ENCODE results near the gene IL6R.
"Not testable (repeated sequence)": the region's sequence is repeated elsewhere in the genome, so short reads cannot be mapped to it uniquely, and the experiment has no call there.

IL6R gene

DNA sequence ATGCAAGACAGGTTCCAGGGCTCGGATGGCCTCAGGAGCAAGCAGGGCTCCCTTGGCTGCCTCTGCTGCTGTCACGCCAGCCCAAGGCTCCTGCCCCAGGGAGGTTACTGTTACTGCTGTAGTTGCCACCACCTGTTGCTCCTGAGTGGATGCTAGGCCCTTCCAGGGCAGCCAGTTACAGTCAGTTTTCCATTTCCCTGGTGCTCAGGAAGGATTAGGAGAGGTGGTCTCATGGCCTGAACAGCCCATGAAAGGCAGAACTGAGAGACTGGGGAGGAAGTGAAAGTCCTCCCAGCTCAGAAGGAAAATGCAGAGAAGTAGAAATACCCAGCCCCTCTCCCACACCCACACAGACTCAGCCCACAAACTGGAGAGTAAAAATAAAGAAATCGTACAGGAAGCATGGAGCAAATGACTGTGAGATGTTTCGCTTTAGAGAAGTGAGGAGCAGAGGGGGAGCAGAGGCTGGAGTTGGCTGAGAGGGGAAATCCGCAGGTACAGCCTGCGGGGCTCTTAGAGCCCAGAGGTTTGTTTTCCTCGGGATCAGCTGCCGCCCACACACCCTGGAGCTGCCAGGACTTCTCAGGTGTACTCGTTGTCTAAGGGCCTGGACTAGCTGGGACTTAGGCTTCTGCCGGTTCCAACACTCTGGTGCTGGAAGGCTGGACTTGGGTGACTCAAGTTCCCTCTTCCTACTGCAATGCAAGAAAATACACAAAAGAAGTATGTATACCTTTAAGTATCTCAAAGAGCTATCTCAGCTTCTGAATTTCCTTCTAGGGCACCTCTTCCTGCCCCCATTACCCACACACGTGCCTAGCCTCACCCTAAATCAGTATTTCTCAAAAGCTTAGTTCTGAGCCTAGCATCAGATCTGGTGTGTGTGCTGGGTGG is 2.3 kb downstream of the IL6R start:
- no peak for DNase-seq

DNA sequence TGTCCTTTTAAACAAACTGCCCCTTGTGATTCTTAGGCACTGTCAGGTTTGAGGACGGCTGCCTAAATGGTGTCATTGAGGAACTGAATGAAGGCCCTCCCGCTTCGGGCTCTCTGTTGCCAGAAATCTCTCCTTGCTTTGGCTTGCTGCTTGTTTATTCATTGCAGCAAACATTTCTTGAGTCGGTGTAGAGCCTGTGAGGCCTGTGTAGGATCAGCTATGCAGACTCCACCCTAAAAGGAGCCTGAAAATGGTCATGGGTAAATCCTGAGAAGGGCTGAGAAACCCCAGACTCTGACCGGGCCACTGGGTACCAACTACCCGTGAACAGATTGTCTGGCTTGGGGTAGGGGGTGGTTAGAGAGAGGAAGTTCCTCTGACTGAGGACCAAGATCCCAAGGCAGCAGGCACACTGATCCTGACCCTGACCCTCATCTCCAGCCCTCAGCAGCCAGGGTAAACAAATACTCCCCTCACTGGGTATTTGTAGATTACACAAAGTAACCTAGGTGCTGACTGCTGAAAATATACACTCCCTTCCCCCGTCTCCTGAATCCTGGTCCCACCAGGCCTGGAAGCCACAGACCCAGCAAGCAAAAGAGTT is 3.1 kb downstream of the IL6R start:
- no peak for DNase-seq

DNA sequence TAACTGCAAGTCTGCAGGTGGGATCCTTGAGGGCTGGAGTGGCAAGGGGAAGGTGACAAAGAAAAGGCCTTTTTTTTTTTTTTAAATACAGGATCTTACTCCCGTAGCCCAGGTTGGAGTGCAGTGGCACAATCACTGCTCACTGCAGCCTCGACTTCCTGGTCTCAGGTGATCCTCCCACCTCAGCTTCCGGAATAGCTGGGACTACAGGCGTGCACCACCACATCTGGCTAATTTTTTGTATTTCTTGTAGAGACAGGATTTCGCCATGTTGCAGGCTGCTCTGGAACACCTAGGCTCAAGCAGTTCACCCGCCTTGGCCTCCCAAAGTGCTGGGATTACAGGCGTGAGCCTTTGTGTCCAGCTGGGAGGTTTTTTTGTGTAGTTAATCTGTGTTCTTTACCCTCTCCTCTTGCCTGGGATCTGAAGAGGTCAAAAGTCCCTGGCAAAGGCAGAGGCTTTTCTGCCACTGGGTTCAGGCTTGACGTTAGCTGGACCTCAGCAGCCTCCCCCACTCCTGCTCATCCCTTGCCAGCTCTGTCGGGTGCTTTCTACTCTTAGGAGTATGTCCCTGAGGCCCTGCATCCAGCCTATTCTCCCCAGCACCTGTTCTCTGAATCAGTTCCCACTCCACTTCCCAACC is 5.2 kb downstream of the IL6R start:
- no peak for DNase-seq

DNA sequence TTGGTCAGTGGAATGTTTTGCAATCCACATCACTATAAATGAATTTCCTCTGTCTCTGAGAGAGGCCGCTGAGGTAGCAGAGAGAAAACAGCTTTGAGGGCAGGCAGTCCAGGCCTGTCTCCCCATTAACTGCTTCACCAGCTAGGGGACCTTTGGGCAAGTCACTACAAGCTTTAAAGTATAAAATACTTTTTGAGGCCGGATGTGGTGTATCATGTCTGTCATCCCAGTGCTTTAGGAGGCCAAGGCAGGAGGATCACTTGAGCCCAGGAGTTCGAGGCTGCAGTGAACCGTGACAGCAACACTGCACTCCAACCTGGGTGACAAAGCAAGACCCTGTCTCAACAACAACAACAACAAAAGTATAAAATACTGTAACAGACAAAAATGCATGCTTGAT is 6.4 kb downstream of the IL6R start:
- DNase-seq: no peak

DNA sequence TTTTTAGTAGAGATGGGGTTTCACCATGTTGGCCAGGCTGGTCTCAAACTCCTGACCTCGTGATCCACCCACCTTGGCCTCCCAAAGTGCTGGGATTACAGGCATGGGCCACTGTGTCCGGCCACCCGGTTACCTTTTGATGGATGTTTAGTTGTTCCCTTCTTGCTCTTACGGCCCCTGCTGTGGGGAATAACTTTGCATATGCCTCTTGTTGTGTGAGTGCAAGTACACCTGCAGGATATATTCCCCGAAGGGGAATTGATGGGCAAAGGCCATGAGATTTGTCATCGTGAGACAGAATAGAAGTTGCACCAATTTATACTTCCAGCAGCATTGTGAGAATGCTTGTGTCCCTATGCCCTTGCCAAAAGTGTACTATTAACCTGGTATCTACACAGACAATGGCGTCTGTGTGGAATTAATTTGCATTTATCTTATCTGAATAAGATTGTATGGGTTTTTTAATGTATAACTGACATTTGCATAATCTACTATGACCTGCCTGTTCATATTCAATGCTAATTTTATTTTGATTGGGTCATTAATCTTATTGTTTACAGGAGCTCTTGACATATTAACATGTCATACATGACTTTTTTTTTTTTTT is 8.1 kb downstream of the IL6R start:
- no peak for DNase-seq

DNA sequence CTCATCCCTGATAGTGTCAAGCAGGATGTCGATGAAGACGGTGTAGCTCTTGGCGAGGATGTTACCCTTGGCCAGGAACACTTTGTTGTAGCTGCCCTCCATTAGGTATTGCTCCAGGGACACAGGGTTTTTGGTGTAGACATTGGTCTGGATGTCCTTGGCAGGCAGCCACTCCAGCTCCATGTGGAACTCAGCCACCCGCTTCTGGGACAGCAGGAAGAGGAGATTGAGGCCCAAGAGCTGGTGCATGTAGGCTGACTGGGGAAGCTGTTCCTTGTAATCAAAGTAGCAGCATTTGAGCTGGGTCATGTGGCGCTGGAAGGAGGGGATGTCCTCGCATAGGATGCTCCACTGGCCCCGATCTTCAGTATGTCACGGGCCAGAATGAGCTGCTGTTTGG is 9.5 kb downstream of the IL6R start:
- DNase-seq: no peak

DNA sequence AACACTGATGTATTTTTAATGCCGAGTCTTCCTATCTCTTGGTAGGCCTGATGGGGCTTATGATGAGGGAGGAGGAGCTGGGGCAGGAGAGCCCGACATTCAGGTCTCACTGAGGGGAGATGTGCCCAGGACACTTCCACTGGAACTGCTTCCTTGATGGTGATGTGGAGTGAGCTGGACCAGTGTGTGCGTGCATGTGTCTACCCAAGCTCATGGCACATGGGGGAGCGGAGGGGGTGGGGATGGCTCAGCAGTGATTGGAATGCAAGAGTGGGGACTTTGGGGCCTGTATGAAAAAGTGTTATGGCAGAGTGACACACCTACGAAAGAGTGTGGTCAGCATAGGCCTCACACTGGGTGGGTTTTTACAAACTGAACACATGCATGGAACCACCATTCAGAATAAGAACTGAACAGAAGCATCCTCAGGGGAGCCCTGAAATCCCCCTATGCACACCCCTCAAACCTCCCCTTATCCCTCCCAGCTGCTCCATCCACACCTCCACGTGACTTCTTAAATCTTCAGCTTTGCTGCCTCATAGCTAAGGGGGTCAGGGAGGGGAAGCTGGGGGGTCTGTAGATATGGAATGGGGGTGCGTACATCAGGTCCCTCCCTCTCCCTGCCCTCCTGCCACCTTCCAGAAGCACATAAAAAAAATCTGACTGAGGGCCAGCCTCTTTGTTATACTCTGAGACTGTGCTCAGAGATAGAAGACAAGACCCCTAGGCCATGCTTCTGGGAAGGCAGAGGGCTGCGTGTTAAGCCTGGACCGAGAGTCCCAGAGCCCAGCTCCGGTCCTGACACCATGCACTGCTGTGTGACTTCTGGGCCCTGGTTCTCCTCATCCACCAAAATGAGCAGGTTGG is 11.6 kb downstream of the IL6R start:
- no peak for DNase-seq

DNA sequence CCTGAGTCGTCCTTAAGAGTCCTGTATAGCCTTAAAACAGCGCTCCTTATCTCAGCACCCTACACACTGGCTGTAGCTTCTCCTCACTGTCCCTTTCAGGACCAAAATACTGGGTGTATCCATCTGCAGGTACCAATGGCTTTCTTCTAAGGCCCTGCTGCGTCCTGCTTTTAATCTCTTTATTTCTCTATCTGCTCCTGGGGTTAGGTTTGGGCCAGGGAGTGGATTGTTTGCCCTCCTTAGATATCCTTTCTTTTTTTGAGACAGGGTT is 12.1 kb downstream of the IL6R start:
- DNase-seq: no peak

DNA sequence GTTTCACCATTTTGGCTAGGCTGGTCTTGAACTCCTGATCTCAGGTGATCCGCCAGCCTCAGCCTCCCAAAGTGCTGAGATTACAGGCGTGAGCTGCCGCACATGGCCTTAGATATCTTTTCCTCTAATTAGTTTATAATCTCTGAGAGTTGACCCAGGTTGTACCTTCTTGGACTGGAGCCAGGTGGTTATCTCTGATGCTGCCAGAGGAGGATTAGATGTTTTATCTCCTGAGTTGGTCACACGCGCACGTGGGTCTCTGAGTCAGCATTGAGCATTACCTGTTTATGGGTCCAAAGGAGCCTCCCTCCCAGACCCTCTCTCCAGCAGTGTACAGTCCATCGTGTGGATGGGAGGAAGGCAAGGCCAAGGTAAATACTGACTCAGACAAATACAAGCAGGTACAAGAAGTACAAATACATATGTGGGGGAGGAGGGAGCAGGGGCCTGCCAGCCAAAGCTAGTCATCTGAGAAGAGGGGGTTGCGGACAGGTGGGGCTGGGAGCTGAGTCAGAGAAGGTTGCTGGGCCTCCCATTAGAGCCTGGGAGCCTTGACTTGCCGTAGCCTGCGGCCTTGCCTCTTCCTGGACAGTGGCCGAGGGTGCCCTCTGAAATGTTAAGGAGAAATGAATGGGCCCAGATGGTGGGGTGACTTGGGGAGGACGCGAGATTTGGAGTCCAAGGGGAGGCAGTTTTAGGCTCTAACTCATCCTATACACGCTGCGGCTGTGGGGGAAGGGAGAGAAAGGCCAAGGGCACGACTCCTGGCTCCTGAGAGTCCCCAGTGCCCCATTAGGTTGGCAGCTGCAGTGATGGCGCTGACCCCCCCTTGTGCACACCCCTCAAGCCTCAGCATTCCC is 13.1 kb downstream of the IL6R start:
- peak; percentile 16 for DNase-seq

DNA sequence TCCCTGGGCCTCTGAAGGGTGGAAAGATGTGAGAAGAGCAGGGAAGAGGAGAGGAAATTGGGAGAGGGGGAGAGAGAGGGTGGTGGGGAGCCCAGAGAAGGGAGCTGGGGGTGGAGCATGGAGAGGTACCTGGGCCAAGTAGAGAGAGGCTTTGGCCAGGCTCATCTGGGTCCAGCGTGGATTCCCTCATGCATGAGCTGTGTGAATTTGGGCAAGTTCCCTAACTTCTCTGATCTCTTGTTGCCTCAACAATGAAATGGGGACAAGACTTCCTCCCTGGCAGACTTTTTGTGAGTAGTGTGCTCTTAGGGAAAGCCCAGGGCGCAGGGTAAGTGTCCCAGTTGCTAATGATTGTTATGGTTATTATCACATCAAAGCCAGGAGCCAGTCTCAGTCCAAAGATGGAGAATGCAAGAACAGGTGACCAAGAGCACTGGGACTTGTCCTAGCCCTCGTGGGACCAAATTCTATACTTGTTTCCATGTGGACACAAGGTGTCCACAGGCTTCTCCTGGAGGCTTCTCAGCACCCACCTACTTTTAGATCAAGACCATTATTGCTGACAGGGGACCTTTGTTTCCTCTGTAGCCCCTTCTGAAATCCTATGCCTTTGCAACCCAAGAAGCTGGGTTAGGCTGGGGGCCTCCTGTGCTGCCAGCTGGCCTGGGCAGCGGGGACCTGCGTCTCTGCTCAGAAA is 13.9 kb downstream of the IL6R start:
- no peak for DNase-seq

DNA sequence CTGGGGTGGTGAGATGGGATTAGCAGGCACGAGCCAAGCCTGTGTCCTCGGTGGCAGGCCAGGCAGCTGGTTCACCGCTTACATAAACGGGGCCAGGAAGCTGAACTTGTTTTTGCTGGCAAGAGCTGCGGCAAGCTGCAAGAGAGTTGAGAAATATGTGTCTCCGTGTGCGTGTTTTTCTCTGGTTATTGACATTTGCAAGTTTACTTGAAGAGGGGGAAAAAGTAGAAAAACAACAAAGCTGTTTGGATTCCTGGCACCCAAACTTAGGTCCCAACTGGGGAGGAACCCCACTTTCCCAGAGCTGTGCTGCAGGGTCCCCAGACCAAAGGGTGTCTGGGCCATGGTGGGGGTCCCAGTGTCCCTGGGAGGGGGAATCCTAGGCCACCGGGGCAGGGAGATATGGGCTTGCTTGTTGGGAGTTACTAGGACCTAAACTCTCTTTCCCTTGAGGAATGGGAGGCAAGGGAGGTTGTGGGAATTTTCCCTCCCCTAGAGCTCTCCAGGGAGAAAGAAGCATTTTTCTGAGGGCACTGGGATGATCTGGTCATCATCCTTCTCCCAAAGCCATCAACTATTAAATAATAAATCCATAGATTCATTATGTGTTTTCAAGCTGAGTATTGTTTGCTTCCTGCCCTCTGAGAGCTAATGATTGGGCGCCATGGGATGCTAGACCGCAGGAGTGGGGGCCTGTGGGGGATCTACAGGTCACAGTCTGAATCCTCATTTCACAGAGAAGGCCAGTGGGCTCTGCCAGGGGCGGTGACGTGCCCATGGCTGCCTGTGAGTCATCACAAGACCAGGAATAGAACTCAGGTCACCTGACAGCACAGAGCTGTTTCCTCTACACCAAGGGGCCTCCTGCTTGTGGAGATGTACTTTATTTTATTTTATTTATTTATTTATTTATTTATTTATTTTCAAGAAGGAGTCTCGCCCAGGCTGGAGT is 14.8 kb downstream of the IL6R start:
- peak; percentile 33 for DNase-seq

DNA sequence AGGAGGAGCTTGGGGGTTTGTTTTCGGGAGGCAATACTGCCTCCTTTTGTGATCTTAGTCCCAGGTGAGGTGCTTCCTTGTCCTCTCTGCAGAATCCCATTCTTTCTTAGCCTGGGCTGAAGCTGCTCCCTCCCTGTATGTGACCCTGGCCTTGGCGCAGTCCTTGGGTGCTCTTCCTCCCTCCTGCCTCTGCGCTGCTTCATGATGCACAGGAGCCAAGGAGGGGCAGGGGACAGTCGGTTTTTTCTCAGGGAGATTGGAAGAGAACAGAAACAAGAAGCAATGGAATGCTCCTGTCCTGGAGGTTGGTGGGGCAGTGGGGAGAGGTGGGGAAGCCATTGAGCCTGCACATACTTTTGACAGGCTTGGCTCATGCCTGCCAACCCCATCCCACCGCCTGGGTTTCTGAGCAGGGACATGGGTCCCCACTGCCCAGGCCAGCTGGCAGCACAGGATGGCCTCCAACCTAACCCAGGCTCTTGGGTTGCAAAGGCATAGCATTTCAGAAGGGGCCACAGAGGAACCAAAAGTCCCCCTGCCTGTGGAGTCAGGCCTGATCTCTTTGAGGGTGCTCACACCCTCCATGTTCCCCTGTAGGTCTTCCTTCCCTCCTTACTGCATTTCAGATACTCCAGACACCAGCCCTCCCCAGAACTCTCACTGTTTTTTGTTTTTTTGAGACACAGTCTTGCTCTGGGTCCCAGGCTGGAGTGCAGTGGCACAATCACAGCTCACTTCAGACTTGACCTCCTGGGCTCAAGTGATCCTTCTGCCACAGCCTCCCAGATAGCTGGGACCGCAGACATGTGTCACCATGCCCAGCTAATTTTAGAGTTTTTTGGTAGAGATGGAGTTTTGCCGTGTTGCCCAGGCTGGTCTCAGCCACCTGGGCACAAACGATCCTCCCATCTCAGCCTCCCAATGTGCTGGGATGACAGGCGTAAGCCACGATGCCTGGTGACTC is 16.1 kb downstream of the IL6R start:
- no peak for DNase-seq

DNA sequence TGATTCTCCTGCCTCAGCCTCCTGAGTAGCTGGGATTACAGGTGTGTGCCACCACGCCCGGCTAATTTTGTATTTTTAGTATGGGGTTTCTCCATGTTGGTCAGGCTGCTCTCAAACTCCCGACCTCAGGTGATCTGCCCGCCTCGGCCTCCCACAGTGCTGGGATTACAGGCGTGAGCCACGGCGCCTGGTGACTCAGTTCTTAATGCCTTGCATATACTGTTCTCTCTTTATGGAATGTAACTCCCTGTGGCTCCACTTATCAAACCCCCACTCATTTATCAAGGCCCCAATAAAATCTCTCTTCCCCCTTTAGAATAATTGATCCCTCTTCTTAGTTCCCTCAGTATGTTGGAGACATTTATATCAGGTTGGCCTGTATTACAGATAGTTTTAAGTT is 16.9 kb downstream of the IL6R start:
- not testable (repeated sequence) for DNase-seq

DNA sequence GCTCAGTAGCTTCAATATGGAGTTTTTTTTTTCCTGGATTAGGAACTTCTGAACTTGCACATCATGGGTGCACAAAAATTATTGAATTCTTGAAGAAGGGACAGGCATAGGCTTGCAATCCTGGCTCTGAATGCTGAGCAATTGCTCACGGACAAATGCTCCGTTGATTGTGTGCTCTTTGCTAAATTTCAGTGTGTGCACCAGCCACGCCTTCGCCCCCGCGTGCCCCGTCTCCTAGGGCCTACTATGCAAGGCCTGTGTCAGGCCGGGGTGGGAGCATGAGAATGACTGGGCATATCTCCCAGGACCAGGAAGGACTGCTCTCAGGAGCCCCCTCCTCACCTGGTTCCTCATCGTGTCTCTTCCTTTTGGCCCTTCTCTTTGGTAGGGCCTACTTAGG is 17.4 kb downstream of the IL6R start:
- DNase-seq: no peak

DNA sequence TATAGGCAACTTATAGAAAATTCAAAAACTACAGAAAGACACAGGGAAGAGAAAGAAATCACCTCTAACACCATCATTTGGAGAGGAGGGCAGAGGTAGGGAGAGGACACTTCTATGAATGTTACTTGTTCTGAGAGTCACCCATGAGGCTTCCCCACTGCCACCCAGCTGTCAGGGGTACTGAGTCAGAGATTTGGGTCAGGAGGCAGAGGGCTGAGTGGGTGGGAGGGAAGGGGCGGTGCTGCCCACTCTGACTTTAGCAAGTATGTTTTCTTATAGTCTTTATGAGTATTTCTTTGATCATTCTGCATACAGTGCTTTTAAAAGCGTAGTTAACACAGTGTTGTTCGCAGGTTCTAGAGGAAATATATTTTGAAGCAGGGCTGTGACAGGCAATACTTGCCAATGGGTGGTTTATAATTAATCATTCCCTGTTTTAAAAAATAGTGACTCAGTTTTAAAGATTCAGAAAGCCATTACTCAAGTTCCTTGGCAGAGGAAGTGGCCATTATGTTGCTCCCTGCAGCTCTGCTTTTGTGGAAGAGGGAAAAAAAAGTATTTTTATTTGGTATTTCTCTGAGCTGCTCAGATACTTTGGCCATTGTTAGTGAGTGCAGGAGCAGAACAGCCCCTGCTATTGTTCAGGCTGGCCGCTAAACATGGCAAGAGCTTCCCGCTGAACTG is 18.3 kb downstream of the IL6R start:
- DNase-seq: no peak

DNA sequence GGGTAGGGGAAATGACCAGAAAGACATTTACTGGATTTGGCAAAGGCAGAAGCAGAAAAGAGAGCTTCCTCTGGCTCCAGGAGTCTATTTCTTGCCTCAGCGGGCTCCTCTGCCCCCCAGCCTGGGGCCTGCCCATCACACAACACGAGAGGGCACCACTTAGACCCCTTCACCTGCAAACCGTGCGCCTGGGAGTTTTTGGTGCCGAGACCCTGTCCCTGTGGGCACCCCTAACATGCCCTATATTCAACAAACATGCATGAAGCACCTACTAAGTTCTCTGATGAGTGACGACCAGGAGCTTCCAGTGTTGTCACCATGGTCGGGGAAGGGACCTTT is 18.8 kb downstream of the IL6R start:
- DNase-seq: no peak

DNA sequence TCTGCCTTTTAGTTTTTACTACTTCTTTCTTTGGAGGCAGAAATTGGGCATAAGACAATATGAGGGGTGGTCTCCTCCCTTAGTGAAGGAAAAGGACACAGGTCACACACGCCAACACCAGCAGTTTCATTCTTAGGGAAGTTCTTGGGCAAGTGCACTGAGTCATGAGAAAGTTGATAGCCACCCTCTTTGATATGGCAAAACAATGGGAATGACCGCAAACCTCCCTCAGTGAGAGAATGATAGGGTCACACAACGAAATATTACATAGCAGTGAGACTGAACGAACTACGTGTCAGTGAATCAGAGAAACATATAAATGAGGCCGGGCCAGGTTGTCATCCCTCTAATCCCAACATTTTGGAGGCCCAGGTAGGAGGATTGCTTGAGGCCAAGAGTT is 20.0 kb downstream of the IL6R start:
- no peak for DNase-seq

Measured in effector CD4-positive, alpha-beta T cell (primary cell).